Aorta (tissue), 5 donors: ENCODE measurements around the gene APLF. TPM values are rescaled to one million over a fixed set of nuclear protein-coding genes. Genes with fewer than 3 reads are reported as not detected.
A peak's percentile ranks its signal among the peaks of the same experiment; 100 is the strongest.

Experiments used
- ATAC-seq: fragments of 200-7000 bp; cut with Tn5 transposase; one replicate; pipeline ENCODE4 v1.9.1; 2022; ENCODE audit warnings: moderate library complexity; ENCODE audit not compliant: low FRiP score
- DNase-seq, 2 donors: peaks; one replicate each; pipeline ENCODE4 v3.0.0-alpha.2; 2020
- H3K27ac ChIP-seq, 2 donors: one replicate each; pipeline ENCODE4 v1.5.1; 2013; ENCODE audit warnings: low read length in 2 of 2, mild to moderate bottlenecking in 2 of 2, moderate library complexity in 2 of 2, control low read depth in 1 of 2, inconsistent platforms in 1 of 2, low read depth in 1 of 2
- H3K27me3 ChIP-seq, 2 donors: one replicate each; pipeline ENCODE4 v1.6.1; 2013; ENCODE audit warnings: control low read depth in 1 of 2, low read length in 1 of 2, mild to moderate bottlenecking in 1 of 2, moderate library complexity in 1 of 2; ENCODE audit not compliant: insufficient read depth in 2 of 2, control insufficient read depth in 1 of 2
- H3K36me3 ChIP-seq, 2 donors: one replicate each; pipeline ENCODE4 v1.6.1; 2013; ENCODE audit warnings: control low read depth in 1 of 2, low read length in 1 of 2, mild to moderate bottlenecking in 1 of 2; ENCODE audit not compliant: insufficient read depth in 2 of 2, control insufficient read depth in 1 of 2
- H3K4me1 ChIP-seq, 2 donors: one replicate each; pipeline ENCODE4 v1.6.1; 2013; ENCODE audit warnings: low read length in 2 of 2, control low read depth in 1 of 2, mild to moderate bottlenecking in 1 of 2, moderate library complexity in 1 of 2; ENCODE audit not compliant: insufficient read depth in 2 of 2, control insufficient read depth in 1 of 2
- H3K4me3 ChIP-seq, 2 donors: one replicate each; pipeline ENCODE4 v1.5.1; 2013; ENCODE audit warnings: low read length in 2 of 2, control low read depth in 1 of 2, mild to moderate bottlenecking in 1 of 2
- H3K9me3 ChIP-seq: one replicate; pipeline ENCODE4 v1.6.1; 2013; ENCODE audit warnings: mild to moderate bottlenecking, low read length; ENCODE audit not compliant: control insufficient read depth
- WGBS, 2 donors: extraction: QIAGEN DNeasy Blood & Tissue Kit; methylation state at CpG; one replicate each; pipeline ENCODE4 v1.1.7; 2013; 5-methylcytosine and 5-hydroxymethylcytosine counted together
- intact Hi-C, 2 donors: fragments of 100-400 bp; cut with DNase I; formaldehyde crosslinking; loops; one replicate each; pipeline versions ENCODE4 v1.14.2 to v1.15.0; 2022
- polyA plus RNA-seq, 2 donors: library from polyadenylated mRNA; stranded (reverse); fragments of 200-250 nt; gene quantifications; one replicate each; pipeline ENCODE4 v1.2.3, GENCODE V29; 2013
- total RNA-seq, 2 donors: library from RNA; stranded (reverse); fragmentation: NEBNext Ultra II Directional; extraction: Animal tissue kit (Norgen Biotek cat#: 25700); gene quantifications; one replicate each; pipeline ENCODE4 v1.2.1, GENCODE V29; 2021
- donor health status: healthy with polysubstance abuse.
- donor health status: Bipolar disorder and iron deficiency.
- donor health status: DM: no; HTN: no; CAD: no.
- donor health status: DM: no; HTN: no; CAD: no.
- donor health status: DM: yes; HTN: yes; CAD: no.

APLF gene
- total and polyA plus RNA-seq, 4 donors = 1.3 to 8.7 (median 4.6) TPM

GRCh38 chr2:68452158-68452900 is 15.1 kb upstream of the APLF start:
- no peaks in the 10 kb centered on the region for H3K27me3 ChIP-seq
- no peak for DNase-seq
- no peaks in the 10 kb centered on the region for H3K36me3 ChIP-seq
- 66 to 73% methylated on average over 5 of the region's 5 CpGs for WGBS, 2 donors
- no peak overlapping the region for H3K4me3 ChIP-seq
- no peaks in the 10 kb centered on the region for H3K4me1 ChIP-seq
- ATAC-seq = no peak
- intact Hi-C loops = no loop called here
- no peak overlapping the region for H3K27ac ChIP-seq
- no peaks in the 10 kb centered on the region for H3K9me3 ChIP-seq

GRCh38 chr2:68453761-68454360 is 13.5 kb upstream of the APLF start:
- DNase-seq (no peak), ATAC-seq (peak; percentile 54)
- Histone ChIP-seq H3K4me1 (no peaks in the 10 kb centered on the region), H3K27ac (no peak overlapping the region), H3K9me3 (no peaks in the 10 kb centered on the region), H3K27me3 (no peaks in the 10 kb centered on the region), H3K4me3 (no peak overlapping the region), H3K36me3 (no peaks in the 10 kb centered on the region)
- intact Hi-C loops = no loop called here
- 65 to 72% methylated on average over 2 of the region's 2 CpGs for WGBS, 2 donors

- no peak overlapping the region for H3K4me3 ChIP-seq
- 90 to 92% methylated on average over 3 of the region's 3 CpGs for WGBS, 2 donors
- DNase-seq = no peak
- H3K36me3 ChIP-seq = no peaks in the 10 kb centered on the region
- H3K27ac ChIP-seq = no peak overlapping the region
- H3K4me1 ChIP-seq = no peaks in the 10 kb centered on the region
- intact Hi-C loops = no loop called here
- ATAC-seq = no peak
- H3K9me3 ChIP-seq = no peaks in the 10 kb centered on the region
- no peaks in the 10 kb centered on the region for H3K27me3 ChIP-seq
Measured at GRCh38 chr2:68454719-68455118, 12.7 kb upstream of the APLF start.

- no peak for ATAC-seq
- H3K27ac ChIP-seq = no peak overlapping the region
- intact Hi-C loops = no loop called here
Measured at GRCh38 chr2:68456198-68456597, 11.2 kb upstream of the APLF start.

GRCh38 chr2:68458981-68459380 is 8.4 kb upstream of the APLF start:
- no peaks in the 10 kb centered on the region for H3K27me3 ChIP-seq
- DNase-seq (no peak), ATAC-seq (no peak)
- no peak overlapping the region for H3K4me3 ChIP-seq
- no peaks in the 10 kb centered on the region for H3K36me3 ChIP-seq
- WGBS, 2 donors = 54 to 58% methylated on average over 1 of the region's 1 CpG
- H3K27ac ChIP-seq = no peak overlapping the region
- H3K9me3 ChIP-seq = no peaks in the 10 kb centered on the region
- H3K4me1 ChIP-seq = no peaks in the 10 kb centered on the region
- intact Hi-C loops = no loop called here

More at GRCh38 chr2:68456198-68456597, 11.2 kb upstream of the APLF start:
- no peaks in the 10 kb centered on the region for H3K36me3 ChIP-seq
- H3K9me3 ChIP-seq = no peaks in the 10 kb centered on the region
- H3K4me1 ChIP-seq = no peaks in the 10 kb centered on the region
- no peak overlapping the region for H3K4me3 ChIP-seq
- WGBS, 2 donors = 88 to 90% methylated on average over 4 of the region's 4 CpGs
- no peak for DNase-seq
- H3K27me3 ChIP-seq = no peaks in the 10 kb centered on the region

GRCh38 chr2:68463287-68463877 is 4.0 kb upstream of the APLF start:
- DNase-seq = no peak
- H3K4me3 ChIP-seq = no peak overlapping the region
- intact Hi-C loops = loop anchor here (5.0 kb wide), 1 partner anchor 254 kb away; no protein-coding TSS in a partner anchor
- H3K4me1 ChIP-seq = no peaks in the 10 kb centered on the region
- H3K27me3 ChIP-seq = no peaks in the 10 kb centered on the region
- H3K9me3 ChIP-seq = no peaks in the 10 kb centered on the region
- no peak overlapping the region for H3K27ac ChIP-seq
- ATAC-seq = no peak
- WGBS, 2 donors = 0 to 1% methylated on average over 1 of the region's 1 CpG
- H3K36me3 ChIP-seq = no peaks in the 10 kb centered on the region

- 96% methylated on average over 5 of the region's 5 CpGs for whole genome bisulfite sequencing, 2 donors
- no peaks in the 10 kb centered on the region for H3K36me3 ChIP-seq
- ATAC-seq (no peak), DNase-seq (no peak)
- no peaks in the 10 kb centered on the region for H3K27me3 ChIP-seq
- no peaks in the 10 kb centered on the region for H3K9me3 ChIP-seq
- intact Hi-C loops = loop anchor here (5.0 kb wide), 3 partner anchors 243 to 453 kb away; no protein-coding TSS in a partner anchor
- H3K4me1 ChIP-seq = no peaks in the 10 kb centered on the region
- H3K4me3 ChIP-seq = no peak overlapping the region
- H3K27ac ChIP-seq = no peak overlapping the region
Measured at GRCh38 chr2:68464651-68465050, 2.7 kb upstream of the APLF start.

- intact Hi-C loops = loop anchor here in 1 of 2 donors (5.0 kb wide), 2 partner anchors 242 to 452 kb away; no protein-coding TSS in a partner anchor
- Histone ChIP-seq H3K4me3 (no peak overlapping the region), H3K27ac (no peak overlapping the region), H3K4me1 (no peaks in the 10 kb centered on the region), H3K9me3 (no peaks in the 10 kb centered on the region), H3K27me3 (no peaks in the 10 kb centered on the region), H3K36me3 (no peaks in the 10 kb centered on the region)
- WGBS, 2 donors = 91 to 93% methylated on average over 7 of the region's 7 CpGs
- DNase-seq = no peak
- ATAC-seq = no peak
Measured at GRCh38 chr2:68465081-68465916, 2.1 kb upstream of the APLF start.
